ENCODE data around the gene DPM3. TPM values are rescaled to one million over a fixed set of nuclear protein-coding genes. Genes with fewer than 3 reads are reported as not detected.
"Not testable (repeated sequence)": the region's sequence is repeated elsewhere in the genome, so short reads cannot be mapped to it uniquely, and the experiment has no call there.

DPM3 gene
- total RNA-seq, 1 experiment from 2014 or later = 72.4 TPM

GRCh38 chr1:155158991-155159390, 18.7 kb upstream of the DPM3 start:
- no peak for DNase-seq (ENCODE audit: low spot score)

GRCh38 chr1:155155996-155156643, 15.8 kb upstream of the DPM3 start:
- DNase-seq (ENCODE audit: low spot score) = not testable (repeated sequence)

- DNase-seq (ENCODE audit: low spot score) = no peak
Measured at GRCh38 chr1:155145491-155145890, 5.2 kb upstream of the DPM3 start.

- no peak for DNase-seq (ENCODE audit: low spot score)
Measured at GRCh38 chr1:155141749-155142148, 1.4 kb upstream of the DPM3 start.

GRCh38 chr1:155140630-155140953, 261 bp upstream of the DPM3 start:
- DNase-seq (ENCODE audit: low spot score) = no peak

GRCh38 chr1:155137154-155137949, 3.0 kb downstream of the DPM3 start:
- DNase-seq (ENCODE audit: low spot score) = no peak

- DNase-seq (ENCODE audit: low spot score) = no peak
Measured at GRCh38 chr1:155136748-155137147, 3.6 kb downstream of the DPM3 start.

- peak; percentile 86 for DNase-seq (ENCODE audit: low spot score)
Measured at GRCh38 chr1:155135415-155136028, 4.8 kb downstream of the DPM3 start, which contains the start of gene SLC50A1. Gene SLC50A1 (plus strand): TSS chr1:155135852. CDS start chr1:155135912, 60 bp downstream.

GRCh38 chr1:155134880-155135414, 5.4 kb downstream of the DPM3 start:
- peak; percentile 95 for DNase-seq (ENCODE audit: low spot score)

- no peak for DNase-seq (ENCODE audit: low spot score)
Measured at GRCh38 chr1:155134322-155134721, 6.0 kb downstream of the DPM3 start.

- DNase-seq (ENCODE audit: low spot score) = no peak
Measured at GRCh38 chr1:155133799-155134281, 6.5 kb downstream of the DPM3 start.

- DNase-seq (ENCODE audit: low spot score) = no peak
Measured at GRCh38 chr1:155131856-155132255, 8.5 kb downstream of the DPM3 start.

- no peak for DNase-seq (ENCODE audit: low spot score)
Measured at GRCh38 chr1:155131285-155131684, 9.0 kb downstream of the DPM3 start.

GRCh38 chr1:155130272-155131006, 9.9 kb downstream of the DPM3 start:
- no peak for DNase-seq (ENCODE audit: low spot score)

- DNase-seq (ENCODE audit: low spot score) = peak; percentile 46
Measured at GRCh38 chr1:155128755-155129473, 11.4 kb downstream of the DPM3 start.

- DNase-seq (ENCODE audit: low spot score) = no peak
Measured at GRCh38 chr1:155127967-155128754, 12.2 kb downstream of the DPM3 start.

- DNase-seq (ENCODE audit: low spot score) = peak; percentile 81
Measured at GRCh38 chr1:155127105-155127966, 13.0 kb downstream of the DPM3 start, which contains the start of gene EFNA1. Gene EFNA1 (plus strand): TSS chr1:155127876. CDS start chr1:155127978, 102 bp downstream.

GRCh38 chr1:155126556-155127104, 13.7 kb downstream of the DPM3 start:
- peak; percentile 38 for DNase-seq (ENCODE audit: low spot score)
